H9 (cell line): Measurements from ENCODE around the gene LRIF1. TPM values are rescaled to one million over a fixed set of nuclear protein-coding genes. Genes with fewer than 3 reads are reported as not detected.

ENCODE experiments used
- DNase-seq: peaks from one replicate; pipeline ENCODE4 v3.0.0-alpha.2; 2017
- H2AFZ ChIP-seq: one replicate; pipeline ENCODE4 v1.6.1; 2013; ENCODE audit warnings: mild to moderate bottlenecking, low read length, control low read depth, moderate library complexity
- H2AK5ac ChIP-seq: 2 replicates; pipeline ENCODE4 v1.6.1; 2013; ENCODE audit warnings: low read length, control low read depth, mixed read lengths; ENCODE audit not compliant: insufficient read length
- H2BK120ac ChIP-seq: one replicate; pipeline ENCODE4 v1.6.1; 2013; ENCODE audit warnings: low read depth, mild to moderate bottlenecking, low read length, control low read depth, inconsistent platforms; ENCODE audit not compliant: poor library complexity, severe bottlenecking
- H2BK12ac ChIP-seq: 2 replicates; pipeline ENCODE4 v1.6.1; 2013; ENCODE audit warnings: low read length, control low read depth, mixed read lengths, low read depth; ENCODE audit not compliant: insufficient read length
- H2BK15ac ChIP-seq: 2 replicates; pipeline ENCODE4 v1.6.1; 2013; ENCODE audit warnings: low read depth, low read length, control low read depth
- H2BK20ac ChIP-seq: one replicate; pipeline ENCODE4 v1.6.1; 2013; ENCODE audit warnings: low read depth, mild to moderate bottlenecking, low read length, control low read depth, inconsistent platforms; ENCODE audit not compliant: poor library complexity, severe bottlenecking
- H2BK5ac ChIP-seq: 2 replicates; pipeline ENCODE4 v1.6.1; 2013; ENCODE audit warnings: low read length, control low read depth, mixed read lengths; ENCODE audit not compliant: insufficient read length
- H3K14ac ChIP-seq: 2 replicates; pipeline ENCODE4 v1.6.1; 2013; ENCODE audit warnings: low read length, control low read depth; ENCODE audit not compliant: insufficient read depth
- H3K18ac ChIP-seq: 2 replicates; pipeline ENCODE4 v1.6.1; 2013; ENCODE audit warnings: low read depth, mild to moderate bottlenecking, mixed read lengths, low read length, control low read depth; ENCODE audit not compliant: insufficient read length
- H3K23ac ChIP-seq: 2 replicates; pipeline ENCODE4 v1.6.1; 2013; ENCODE audit warnings: low read length, control low read depth, mixed read lengths, low read depth; ENCODE audit not compliant: insufficient read length
- H3K23me2 ChIP-seq: 2 replicates; pipeline ENCODE4 v1.6.1; 2013; ENCODE audit warnings: low read depth, mild to moderate bottlenecking, mixed read lengths, low read length, control low read depth; ENCODE audit not compliant: insufficient read length, poor library complexity, severe bottlenecking
- H3K27ac ChIP-seq: 2 replicates; pipeline ENCODE4 v1.5.1; 2013; ENCODE audit warnings: low read length, control low read depth, mixed read lengths, low read depth; ENCODE audit not compliant: insufficient read length
- H3K27me3 ChIP-seq: 2 replicates; pipeline ENCODE4 v1.6.1; 2013; ENCODE audit warnings: low read length, control low read depth, inconsistent platforms; ENCODE audit not compliant: insufficient read depth
- H3K4ac ChIP-seq: 2 replicates; pipeline ENCODE4 v1.6.1; 2013; ENCODE audit warnings: low read depth, mild to moderate bottlenecking, control low read depth, inconsistent platforms, low read length, moderate library complexity
- H3K4me1 ChIP-seq: 2 replicates; pipeline ENCODE4 v1.6.1; 2013; ENCODE audit warnings: low read length, control low read depth, inconsistent platforms; ENCODE audit not compliant: insufficient read depth
- H3K4me2 ChIP-seq: 2 replicates; pipeline ENCODE4 v1.6.1; 2013; ENCODE audit warnings: low read length, control low read depth, mixed read lengths; ENCODE audit not compliant: insufficient read length, insufficient read depth
- H3K56ac ChIP-seq: 2 replicates; pipeline ENCODE4 v1.6.1; 2013; ENCODE audit warnings: low read depth, mild to moderate bottlenecking, mixed read lengths, low read length, control low read depth; ENCODE audit not compliant: insufficient read length
- H3K79me1 ChIP-seq: 2 replicates; pipeline ENCODE4 v1.6.1; 2013; ENCODE audit warnings: low read depth, mild to moderate bottlenecking, moderate library complexity, low read length, control low read depth, inconsistent platforms; ENCODE audit not compliant: insufficient read depth, poor library complexity, severe bottlenecking
- H3K79me2 ChIP-seq: 2 replicates; pipeline ENCODE4 v1.6.1; 2013; ENCODE audit warnings: low read length, control low read depth, inconsistent platforms; ENCODE audit not compliant: insufficient read depth
- H3K9ac ChIP-seq: 2 replicates; pipeline ENCODE4 v1.6.1; 2013; ENCODE audit warnings: low read length, control low read depth, mixed read lengths; ENCODE audit not compliant: insufficient read length; ENCODE audit errors: extremely low read depth
- H3K9me3 ChIP-seq: one replicate; pipeline ENCODE4 v1.6.1; 2013; ENCODE audit warnings: low read depth, low read length, inconsistent platforms; ENCODE audit not compliant: control insufficient read depth
- H3T11ph ChIP-seq: one replicate; pipeline ENCODE4 v1.6.1; 2013; ENCODE audit warnings: mild to moderate bottlenecking, low read length, control low read depth, inconsistent platforms
- H4K20me1 ChIP-seq: one replicate; pipeline ENCODE4 v1.6.1; 2013; ENCODE audit not compliant: control insufficient read depth, insufficient read length, insufficient read depth
- H4K5ac ChIP-seq: 2 replicates; pipeline ENCODE4 v1.6.1; 2013; ENCODE audit warnings: low read depth, mild to moderate bottlenecking, mixed read lengths, low read length, control low read depth; ENCODE audit not compliant: insufficient read length
- H4K8ac ChIP-seq: replicated peaks from 2 replicates; pipeline ENCODE4 v1.6.1; 2013; ENCODE audit warnings: low read length, control low read depth, mixed read lengths, low read depth; ENCODE audit not compliant: insufficient read length
- H4K91ac ChIP-seq: 2 replicates; pipeline ENCODE4 v1.6.1; 2013; ENCODE audit warnings: low read depth, mild to moderate bottlenecking, moderate library complexity, mixed read lengths, low read length, control low read depth; ENCODE audit not compliant: insufficient read length
- H3K27ac Mint-ChIP-seq, 3 experiments: 2 replicates in 2 of 3; 3 replicates in 1 of 3; pipeline ENCODE4 v1.8.0; 2020 to 2021; ENCODE audit warnings: mixed read lengths in 3 of 3, mild to moderate bottlenecking in 1 of 3, moderate library complexity in 1 of 3
- H3K27me3 Mint-ChIP-seq: 2 replicates; pipeline ENCODE4 v1.8.0; 2021; ENCODE audit warnings: low read depth, mild to moderate bottlenecking, moderate library complexity, mixed read lengths
- H3K36me3 Mint-ChIP-seq, 3 experiments: 2 replicates in 2 of 3; 3 replicates in 1 of 3; pipeline ENCODE4 v1.8.0; 2020 to 2021; ENCODE audit warnings: low read depth in 3 of 3, mixed read lengths in 3 of 3; ENCODE audit not compliant: insufficient read depth in 1 of 3
- H3K4me1 Mint-ChIP-seq, 2 experiments: 2 replicates each; pipeline ENCODE4 v1.8.0; 2020; ENCODE audit warnings: mixed read lengths in 2 of 2
- H3K4me3 Mint-ChIP-seq, 2 experiments: 2 replicates in 1 of 2; 3 replicates in 1 of 2; pipeline ENCODE4 v1.8.0; 2020 to 2021; ENCODE audit warnings: mild to moderate bottlenecking in 2 of 2, mixed read lengths in 2 of 2, moderate library complexity in 1 of 2
- H3K9me3 Mint-ChIP-seq, 2 experiments: 2 replicates in 1 of 2; 3 replicates in 1 of 2; pipeline ENCODE4 v1.8.0; 2020; ENCODE audit warnings: mild to moderate bottlenecking in 2 of 2, mixed read lengths in 2 of 2, moderate library complexity in 1 of 2
- CTCF ChIP-seq: fragments of 200-600 bp; sonication (generic); conservative IDR thresholded peaks from 3 replicates; pipeline ENCODE4 v1.8.0; 2021; ENCODE audit warnings: antibody characterized with exemption, mild to moderate bottlenecking
- WGBS: extraction: QIAGEN DNeasy Blood & Tissue Kit; methylation state at CpG from one replicate; pipeline ENCODE4 v1.1.7; 2013; ENCODE audit warnings: missing lambda C conversion rate, low lambda C conversion rate, mixed read lengths; ENCODE audit not compliant: insufficient read length; ENCODE audit errors: extremely low coverage; 5-methylcytosine and 5-hydroxymethylcytosine counted together
- long read RNA-seq: library from polyadenylated mRNA; unstranded; transcript quantifications from one replicate; pipeline ENCODE4 v2.0.0, GENCODE V29; 2020
- total RNA-seq: library from RNA; stranded (reverse); gene quantifications from 2 replicates; pipeline ENCODE4 v1.2.1, GENCODE V29; 2021

LRIF1 gene
- total RNA-seq: 12.8 and 13.6 TPM in 2 replicates
- long read RNA-seq, transcript LRIF1-202 (3 exons, 1,796 nt): minor isoform, 17 of 73 reads
- long read RNA-seq, transcript LRIF1-201 (4 exons, 3,475 nt): major isoform, 22 of 73 reads
- long read RNA-seq, partial matches to known transcripts: 21 of 73 reads
- long read RNA-seq, other reads (novel, unspliced or antisense): 13 of 73 reads

DNA sequence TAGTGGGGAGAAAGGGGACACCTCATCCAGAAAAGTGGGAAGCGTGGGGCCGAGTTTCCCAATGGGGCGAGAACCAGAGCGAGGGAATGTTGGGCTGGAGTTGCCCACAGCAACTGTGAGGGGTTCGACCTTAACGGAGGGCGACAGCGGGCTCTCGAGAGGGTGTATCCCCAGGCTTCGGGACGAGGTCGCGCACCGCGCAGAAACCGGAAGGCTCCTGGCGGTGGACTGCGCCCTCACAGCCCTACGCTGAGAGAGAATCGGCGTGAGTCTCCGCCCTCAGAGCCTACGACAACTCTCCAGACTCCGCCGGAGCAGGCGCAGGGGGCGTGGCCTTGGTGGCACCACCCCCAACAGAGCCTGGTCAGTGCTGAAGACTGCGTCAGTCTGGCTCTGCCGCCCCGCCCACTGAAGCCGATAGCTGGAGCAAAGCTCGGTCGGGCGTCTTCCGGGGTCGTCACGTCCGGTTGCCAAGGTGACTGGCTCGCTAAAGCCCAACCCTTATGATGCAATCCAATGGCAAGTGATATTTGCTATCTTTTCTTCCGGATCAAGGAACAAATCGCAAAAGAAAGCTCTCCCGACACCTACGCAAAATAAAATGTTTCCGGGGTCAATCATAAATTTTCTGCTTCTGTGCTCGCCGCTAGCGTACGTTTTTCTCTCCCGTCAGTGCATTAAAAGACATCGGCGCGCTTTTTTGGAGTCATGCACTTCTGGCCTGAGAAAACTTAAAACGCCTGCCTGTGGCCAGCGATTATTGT, at the start of gene LRIF1:
Gene LRIF1 (minus strand): TSS at position 232 of the 764 bp plus-strand sequence. CDS start 234 bp downstream, outside the sequence.
- Mint-ChIP-seq H3K4me1 (peaks cover 3 to 19% of the 10 kb centered on the region in 2 experiments), H3K4me3 (peak within 1 kb of the TSS; percentile 83 to 85), H3K36me3 (peaks cover 0 to 12% (median 7%) of the 10 kb centered on the region in 3 experiments; a peak in 5 of 7 replicates), H3K27ac (peak within 1 kb of the TSS; percentile 78 to 98 (median 95)), H3K9me3 (peaks cover 33 to 49% of the 10 kb centered on the region in 2 experiments), H3K27me3 (peaks cover 21% of the 10 kb centered on the region)
- Histone ChIP-seq H3K9ac (peak within 1 kb of the TSS; percentile 84), H3K4me2 (peak within 1 kb of the TSS; percentile 65), H4K8ac (no peak within 1 kb of the TSS), H3K9me3 (no peaks in the 10 kb centered on the region), H2BK12ac (no peak within 1 kb of the TSS), H3T11ph (peak within 1 kb of the TSS; percentile 89), H3K23me2 (peaks cover 5% of the 10 kb centered on the region), H3K27me3 (no peaks in the 10 kb centered on the region), H2BK15ac (no peak within 1 kb of the TSS), H3K79me1 (no peaks in the 10 kb centered on the region), H2BK20ac (no peak within 1 kb of the TSS), H2AFZ (peak within 1 kb of the TSS; percentile 58), H3K4ac (no peak within 1 kb of the TSS; the same call in 1 of the 2 replicates), H4K20me1 (no peaks in the 10 kb centered on the region), H3K27ac (peak within 1 kb of the TSS; percentile 89), H2AK5ac (no peak within 1 kb of the TSS), H3K23ac (no peak within 1 kb of the TSS), H3K18ac (peak within 1 kb of the TSS; percentile 91), H4K91ac (no peak within 1 kb of the TSS), H3K14ac (peak within 1 kb of the TSS; percentile 83; the same call in 1 of the 2 replicates), H2BK5ac (peak within 1 kb of the TSS; percentile 12), H3K4me1 (no peaks in the 10 kb centered on the region), H3K56ac (no peak within 1 kb of the TSS), H4K5ac (no peak within 1 kb of the TSS), H3K79me2 (peaks cover 5% of the 10 kb centered on the region; the same call in 1 of the 2 replicates), H2BK120ac (no peak within 1 kb of the TSS)
- no CpG with 5 or more reads among the region's 54 CpGs for WGBS
- peak; percentile 99 for DNase-seq
- peak; percentile 42; the same call in 1 of the 3 replicates for TF ChIP-seq CTCF
